Measurements from ENCODE around the gene SCRN2. TPM values are rescaled to one million over a fixed set of nuclear protein-coding genes. Genes with fewer than 3 reads are reported as not detected.

Gene SCRN2
- total and polyA plus RNA-seq, 12 donors: 6.3 to 136 (median 40.5) TPM

GRCh38 chr17:47829870-47830269, 11.2 kb downstream of the SCRN2 start:
- Histone ChIP-seq H3K4me1 (replicated peaks in 1 of 2) (peaks cover 6 to 16% of the 10 kb centered on the region in 2 donors), H3K36me3 (replicated peaks in 1 of 2) (peaks cover 0 to 36% of the 10 kb centered on the region in 2 donors), H3K4me3 (no peak overlapping the region), H3K27me3 (no peaks in the 10 kb centered on the region), H3K9me3 (replicated peaks in 1 of 3) (no peaks in the 10 kb centered on the region), H3K27ac (no peak overlapping the region)
- no peak for DNase-seq
- WGBS, 4 donors: 79 to 94% (median 90%) methylated on average over 3 of the region's 3 CpGs
- intact Hi-C loops (cut with DNase I): no loop called here
- TF ChIP-seq, protein P1, sequence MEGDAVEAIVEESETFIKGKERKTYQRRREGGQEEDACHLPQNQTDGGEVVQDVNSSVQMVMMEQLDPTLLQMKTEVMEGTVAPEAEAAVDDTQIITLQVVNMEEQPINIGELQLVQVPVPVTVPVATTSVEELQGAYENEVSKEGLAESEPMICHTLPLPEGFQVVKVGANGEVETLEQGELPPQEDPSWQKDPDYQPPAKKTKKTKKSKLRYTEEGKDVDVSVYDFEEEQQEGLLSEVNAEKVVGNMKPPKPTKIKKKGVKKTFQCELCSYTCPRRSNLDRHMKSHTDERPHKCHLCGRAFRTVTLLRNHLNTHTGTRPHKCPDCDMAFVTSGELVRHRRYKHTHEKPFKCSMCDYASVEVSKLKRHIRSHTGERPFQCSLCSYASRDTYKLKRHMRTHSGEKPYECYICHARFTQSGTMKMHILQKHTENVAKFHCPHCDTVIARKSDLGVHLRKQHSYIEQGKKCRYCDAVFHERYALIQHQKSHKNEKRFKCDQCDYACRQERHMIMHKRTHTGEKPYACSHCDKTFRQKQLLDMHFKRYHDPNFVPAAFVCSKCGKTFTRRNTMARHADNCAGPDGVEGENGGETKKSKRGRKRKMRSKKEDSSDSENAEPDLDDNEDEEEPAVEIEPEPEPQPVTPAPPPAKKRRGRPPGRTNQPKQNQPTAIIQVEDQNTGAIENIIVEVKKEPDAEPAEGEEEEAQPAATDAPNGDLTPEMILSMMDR (IDR thresholded peaks at IDR 0.05): no peak
- TF ChIP-seq POLR2A (IDR thresholded peaks at IDR 0.05): no peak

DNA sequence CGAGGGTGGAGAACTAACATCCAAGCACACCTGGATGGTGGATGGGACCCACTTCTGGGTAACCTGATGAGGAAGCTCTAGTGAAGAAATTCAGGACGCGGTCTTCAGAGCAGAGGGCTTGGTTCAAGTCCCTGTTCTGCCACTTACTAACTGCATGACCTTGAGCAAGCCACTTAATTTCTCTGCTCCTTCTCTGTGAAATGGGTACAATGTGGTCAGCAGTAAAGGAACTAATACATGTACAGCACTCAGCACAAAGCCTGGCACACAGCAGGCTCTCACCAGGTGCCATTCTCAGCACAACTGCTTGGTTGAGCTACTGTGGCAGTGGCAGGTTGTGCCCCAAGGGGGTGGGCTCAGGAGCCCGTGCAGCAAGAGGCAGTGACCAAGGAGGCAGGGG, 17.6 kb downstream of the SCRN2 start:
- intact Hi-C loops (cut with DNase I): no loop called here
- no peak for DNase-seq
- TF ChIP-seq POLR2A (IDR thresholded peaks at IDR 0.05): no peak
- TF ChIP-seq, protein P1 (IDR thresholded peaks at IDR 0.05): no peak
- H3K27ac ChIP-seq: no peak overlapping the region
- H3K4me3 ChIP-seq: no peak overlapping the region
- peaks cover 0 to 56% of the 10 kb centered on the region in 2 donors for H3K36me3 ChIP-seq (replicated peaks in 1 of 2)
- H3K9me3 ChIP-seq (replicated peaks in 1 of 3): no peaks in the 10 kb centered on the region
- WGBS, 4 donors: 89 to 93% (median 92%) methylated on average over 4 of the region's 4 CpGs
- peaks cover 11 to 12% of the 10 kb centered on the region in 2 donors for H3K4me1 ChIP-seq (replicated peaks in 1 of 2)
- no peaks in the 10 kb centered on the region for H3K27me3 ChIP-seq

GRCh38 chr17:47822785-47823184, 18.3 kb downstream of the SCRN2 start:
- TF ChIP-seq POLR2A (IDR thresholded peaks at IDR 0.05): no peak
- TF ChIP-seq, protein P1 (IDR thresholded peaks at IDR 0.05): no peak
- Histone ChIP-seq H3K4me3 (no peak overlapping the region), H3K36me3 (replicated peaks in 1 of 2) (peaks cover 0 to 50% of the 10 kb centered on the region in 2 donors), H3K9me3 (replicated peaks in 1 of 3) (no peaks in the 10 kb centered on the region), H3K4me1 (replicated peaks in 1 of 2) (peaks cover 11 to 12% of the 10 kb centered on the region in 2 donors), H3K27me3 (no peaks in the 10 kb centered on the region), H3K27ac (no peak overlapping the region)
- 89 to 94% (median 93%) methylated on average over 4 of the region's 4 CpGs; no CpG with 5 or more reads in 1 of the 4 donors for WGBS, 4 donors
- intact Hi-C loops (cut with DNase I): no loop called here
- no peak for DNase-seq

- TF ChIP-seq POLR2A (IDR thresholded peaks at IDR 0.05): peak in 1 of 2 donors; percentile 30
- TF ChIP-seq, protein P1 (IDR thresholded peaks at IDR 0.05): no peak
- intact Hi-C loops (cut with DNase I): no loop called here
- WGBS, 4 donors: 4 to 17% (median 5%) methylated on average over 4 to 21 of the region's 21 CpGs
- H3K4me3 ChIP-seq: peak within 1 kb of the TSS in 2 of 4 donors; percentile 28 to 51
- peak; percentile 64 to 87 (median 84) for DNase-seq
- peaks cover 0 to 39% of the 10 kb centered on the region in 2 donors for H3K36me3 ChIP-seq (replicated peaks in 1 of 2)
- H3K27ac ChIP-seq: peak within 1 kb of the TSS in 1 of 5 donors; percentile 30
- no peaks in the 10 kb centered on the region for H3K9me3 ChIP-seq (replicated peaks in 1 of 3)
- H3K27me3 ChIP-seq: no peaks in the 10 kb centered on the region
- H3K4me1 ChIP-seq (replicated peaks in 1 of 2): peaks cover 11 to 12% of the 10 kb centered on the region in 2 donors
Measured at GRCh38 chr17:47821424-47822391, 19.4 kb downstream of the SCRN2 start, which contains the start of gene OSBPL7. Gene OSBPL7 (minus strand): TSS chr17:47821794. CDS start chr17:47820278, 1,516 bp downstream.
